HepG2 (cell line): ENCODE measurements around the gene MPC1. TPM values are rescaled to one million over a fixed set of nuclear protein-coding genes. Genes with fewer than 3 reads are reported as not detected.

Experiments
- ATAC-seq: fragments of 200-7000 bp; cut with Tn5 transposase; 3 replicates; pipeline ENCODE4 v1.9.1; 2020; ENCODE audit warnings: mild to moderate bottlenecking, moderate library complexity
- BruUV-seq: library from RNA; stranded (reverse); fragments of 400-500 nt; replicated peaks from 2 replicates; lab custom pipeline; 2021; lab: Mats Ljungman, UMichigan
- CTCF ChIA-PET: fragments of 300-600 bp; formaldehyde crosslinking; extraction: SDS; loops from one replicate; lab custom pipeline; 2021; ENCODE audit warnings: low total read pairs, inconsistent platforms, low intra/inter-chr PET ratio; lab: Yijun Ruan, JAX
- POLR2A ChIA-PET: fragments of 350-600 bp; sonication (Branson Sonifier 250); formaldehyde crosslinking; loops from one replicate; lab custom pipeline; 2020; ENCODE audit warnings: antibody characterized with exemption, inconsistent platforms; lab: Yijun Ruan, JAX
- DNase-seq: peaks from one replicate; pipeline ENCODE4 v3.0.0-alpha.2; 2015; ENCODE audit warnings: low spot score
- FAIRE-seq: peaks from 3 replicates; lab custom pipeline; 2011; peaks lifted over from hg19 to GRCh38; lab: Jason Lieb, UNC
- H2AFZ ChIP-seq: one replicate; pipeline ENCODE4 v1.6.1; 2011; ENCODE audit warnings: low read length, inconsistent platforms
- H3K27ac ChIP-seq: fragments of 300-600 bp; 3 replicates; pipeline ENCODE4 v1.8.0; 2011; ENCODE audit warnings: mixed run types, mild to moderate bottlenecking, mixed read lengths, low read length, inconsistent platforms; ENCODE audit not compliant: insufficient read depth; ENCODE audit errors: extremely low read length
- H3K27me3 ChIP-seq, 2 experiments: fragments of 200-600 bp in 1 of 2; 2 replicates in 1 of 2; 3 replicates in 1 of 2; pipeline versions ENCODE4 v1.6.0 to v1.8.0; 2011; ENCODE audit warnings: low read length in 2 of 2, mild to moderate bottlenecking in 2 of 2, moderate library complexity in 2 of 2, inconsistent platforms in 1 of 2; ENCODE audit not compliant: insufficient read depth in 2 of 2, control insufficient read depth in 1 of 2
- H3K36me3 ChIP-seq, 2 experiments: fragments of 200-600 bp in 1 of 2; replicated peaks in 1 of 2; 2 replicates in 1 of 2; 3 replicates in 1 of 2; pipeline versions ENCODE4 v1.5.1 to v1.8.0; 2011; ENCODE audit warnings: low read length in 2 of 2, inconsistent platforms in 1 of 2; ENCODE audit not compliant: insufficient read depth in 2 of 2, control insufficient read depth in 1 of 2
- H3K4me1 ChIP-seq: 2 replicates; pipeline ENCODE4 v1.5.1; 2012; ENCODE audit warnings: low read length, inconsistent platforms; ENCODE audit not compliant: insufficient read depth
- H3K4me2 ChIP-seq: 2 replicates; pipeline ENCODE4 v1.6.0; 2011; ENCODE audit warnings: low read depth, low read length, inconsistent platforms
- H3K4me3 ChIP-seq, 3 experiments: fragments of 200-600 bp in 1 of 3; sonication (generic), shearing (Covaris generic) in 1 of 3; replicated peaks in 1 of 3; 2 replicates each; pipeline ENCODE4 v1.5.1; 2011 to 2016; ENCODE audit warnings: low read length in 3 of 3, inconsistent platforms in 2 of 3, low read depth in 2 of 3, mild to moderate bottlenecking in 2 of 3, control low read depth in 1 of 3, mixed read lengths in 1 of 3; ENCODE audit not compliant: insufficient read depth in 1 of 3
- H3K79me2 ChIP-seq: one replicate; pipeline ENCODE4 v1.6.1; 2011; ENCODE audit warnings: low read length, inconsistent platforms; ENCODE audit not compliant: insufficient read depth
- H3K9ac ChIP-seq: 2 replicates; pipeline ENCODE4 v1.6.0; 2011; ENCODE audit warnings: mild to moderate bottlenecking, low read depth, low read length, inconsistent platforms; ENCODE audit not compliant: insufficient read depth
- H3K9me3 ChIP-seq: 2 replicates; pipeline ENCODE4 v1.5.1; 2012; ENCODE audit warnings: mild to moderate bottlenecking, low read length
- H4K20me1 ChIP-seq: 2 replicates; pipeline ENCODE4 v1.6.0; 2011; ENCODE audit warnings: inconsistent platforms, mild to moderate bottlenecking, low read length, moderate library complexity; ENCODE audit not compliant: insufficient read depth
- CEBPB ChIP-seq: IDR thresholded peaks from 2 replicates; pipeline ENCODE4 v1.6.1; 2011; ENCODE audit warnings: low read depth, low read length, improper control_type of control experiment, borderline replicate concordance
- FOXC1 ChIP-seq: sonication (generic); formaldehyde crosslinking; IDR thresholded peaks from 2 replicates; pipeline ENCODE4 v1.8.0; 2022; ENCODE audit warnings: mild to moderate bottlenecking, missing genetic modification reagents, borderline replicate concordance
- KDM6A ChIP-seq: IDR thresholded peaks from 2 replicates; pipeline ENCODE4 v1.6.1; 2016; ENCODE audit warnings: low read depth
- NFAT5 ChIP-seq: sonication (generic); formaldehyde crosslinking; IDR thresholded peaks from 2 replicates; pipeline ENCODE4 v1.4.0; 2020; ENCODE audit warnings: missing genetic modification reagents
- ZC3H4 ChIP-seq: sonication (generic); formaldehyde crosslinking; IDR thresholded peaks from 2 replicates; pipeline ENCODE4 v1.4.0; 2020; ENCODE audit warnings: missing genetic modification reagents, borderline replicate concordance
- ZNF20 ChIP-seq: sonication (generic); formaldehyde crosslinking; IDR thresholded peaks from 2 replicates; pipeline ENCODE4 v1.4.0; 2020; ENCODE audit warnings: mild to moderate bottlenecking, moderate library complexity, missing genetic modification reagents
- ZNF430 ChIP-seq: sonication (generic); formaldehyde crosslinking; IDR thresholded peaks from 2 replicates; pipeline ENCODE4 v1.9.0; 2021; ENCODE audit warnings: mild to moderate bottlenecking, missing genetic modification reagents
- ZNF569 ChIP-seq: sonication (generic); formaldehyde crosslinking; IDR thresholded peaks from 2 replicates; pipeline ENCODE4 v1.5.0; 2020; ENCODE audit warnings: mild to moderate bottlenecking, missing genetic modification reagents, moderate library complexity, borderline replicate concordance
- ZNF790 ChIP-seq: sonication (generic); formaldehyde crosslinking; IDR thresholded peaks from 2 replicates; pipeline ENCODE4 v1.8.0; 2022; ENCODE audit warnings: missing genetic modification reagents, mild to moderate bottlenecking, borderline replicate concordance
- WGBS: methylation state at CpG from one replicate; pipeline ENCODE4 v1.1.6; 2017; ENCODE audit warnings: low lambda C conversion rate; 5-methylcytosine and 5-hydroxymethylcytosine counted together
- in situ Hi-C: cut with HindIII; loops from 2 replicates; pipeline ENCODE4 v1.10.0; 2017; ENCODE audit warnings: low pct_unique_long_range_greater_than_20kb; ENCODE audit not compliant: extremely low pct_ligation_motif_present
- intact Hi-C: fragments of 100-400 bp; cut with micrococcal nuclease; formaldehyde crosslinking; loops from one replicate; pipeline ENCODE4 v1.10.0; 2022; ENCODE audit not compliant: unreplicated experiment
- polyA plus RNA-seq, 8 experiments: library from polyadenylated mRNA; depleted of rRNA in 3 of 8; stranded (reverse) in 7 of 8; unstranded in 1 of 8; fragments of >200 nt; fragmentation: Illumina TruSeq in 4 of 8; extraction: Trizol in 4 of 8; gene quantifications; 2 replicates each; pipeline versions ENCODE4 v1.2.1 to v1.2.3, GENCODE V29; 2011 to 2016; ENCODE audit warnings: low read depth in 4 of 8, missing spikeins in 1 of 8, mixed read lengths in 1 of 8; ENCODE audit not compliant: insufficient read depth in 1 of 8
- total RNA-seq, 5 experiments: library from RNA; depleted of rRNA; stranded (reverse); fragments of >200 nt; fragmentation: Illumina TruSeq; extraction: Trizol; gene quantifications; 2 replicates each; pipeline ENCODE4 v1.2.3, GENCODE V29; 2016; ENCODE audit warnings: low read depth in 1 of 5
- TF ChIP-seq, protein P1 (sequence below): sonication (generic); formaldehyde crosslinking; IDR thresholded peaks from 2 replicates; pipeline ENCODE4 v1.9.0; 2021; ENCODE audit warnings: missing genetic modification reagents, borderline replicate concordance
- TF ChIP-seq, protein P2 (sequence below): sonication (generic); formaldehyde crosslinking; IDR thresholded peaks from 2 replicates; pipeline ENCODE4 v1.4.0; 2020; ENCODE audit warnings: missing genetic modification reagents, mild to moderate bottlenecking, borderline replicate concordance

Gene MPC1
- total and polyA plus RNA-seq, 2 of the 13 experiments (the other 11 are each of a cell fraction or from before 2014, with no cell fraction given): 189 to 214 TPM

- no peak overlapping the region for H3K4me2 ChIP-seq
- H3K4me3 ChIP-seq: no peak overlapping the region
- TF ChIP-seq ZNF790 (no peak), ZNF20 (CRISPR knock-in tag) (no peak), ZNF569 (CRISPR knock-in tag) (no peak), ZC3H4 (CRISPR knock-in tag) (no peak), ZNF430 (CRISPR knock-in tag) (no peak), CEBPB (no peak), KDM6A (CRISPR knock-in tag) (no peak), FOXC1 (no peak), NFAT5 (CRISPR knock-in tag) (no peak)
- TF ChIP-seq, protein P1, sequence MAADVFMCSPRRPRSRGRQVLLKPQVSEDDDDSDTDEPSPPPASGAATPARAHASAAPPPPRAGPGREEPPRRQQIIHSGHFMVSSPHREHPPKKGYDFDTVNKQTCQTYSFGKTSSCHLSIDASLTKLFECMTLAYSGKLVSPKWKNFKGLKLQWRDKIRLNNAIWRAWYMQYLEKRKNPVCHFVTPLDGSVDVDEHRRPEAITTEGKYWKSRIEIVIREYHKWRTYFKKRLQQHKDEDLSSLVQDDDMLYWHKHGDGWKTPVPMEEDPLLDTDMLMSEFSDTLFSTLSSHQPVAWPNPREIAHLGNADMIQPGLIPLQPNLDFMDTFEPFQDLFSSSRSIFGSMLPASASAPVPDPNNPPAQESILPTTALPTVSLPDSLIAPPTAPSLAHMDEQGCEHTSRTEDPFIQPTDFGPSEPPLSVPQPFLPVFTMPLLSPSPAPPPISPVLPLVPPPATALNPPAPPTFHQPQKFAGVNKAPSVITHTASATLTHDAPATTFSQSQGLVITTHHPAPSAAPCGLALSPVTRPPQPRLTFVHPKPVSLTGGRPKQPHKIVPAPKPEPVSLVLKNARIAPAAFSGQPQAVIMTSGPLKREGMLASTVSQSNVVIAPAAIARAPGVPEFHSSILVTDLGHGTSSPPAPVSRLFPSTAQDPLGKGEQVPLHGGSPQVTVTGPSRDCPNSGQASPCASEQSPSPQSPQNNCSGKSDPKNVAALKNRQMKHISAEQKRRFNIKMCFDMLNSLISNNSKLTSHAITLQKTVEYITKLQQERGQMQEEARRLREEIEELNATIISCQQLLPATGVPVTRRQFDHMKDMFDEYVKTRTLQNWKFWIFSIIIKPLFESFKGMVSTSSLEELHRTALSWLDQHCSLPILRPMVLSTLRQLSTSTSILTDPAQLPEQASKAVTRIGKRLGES (CRISPR knock-in tag): no peak
- TF ChIP-seq, protein P2, sequence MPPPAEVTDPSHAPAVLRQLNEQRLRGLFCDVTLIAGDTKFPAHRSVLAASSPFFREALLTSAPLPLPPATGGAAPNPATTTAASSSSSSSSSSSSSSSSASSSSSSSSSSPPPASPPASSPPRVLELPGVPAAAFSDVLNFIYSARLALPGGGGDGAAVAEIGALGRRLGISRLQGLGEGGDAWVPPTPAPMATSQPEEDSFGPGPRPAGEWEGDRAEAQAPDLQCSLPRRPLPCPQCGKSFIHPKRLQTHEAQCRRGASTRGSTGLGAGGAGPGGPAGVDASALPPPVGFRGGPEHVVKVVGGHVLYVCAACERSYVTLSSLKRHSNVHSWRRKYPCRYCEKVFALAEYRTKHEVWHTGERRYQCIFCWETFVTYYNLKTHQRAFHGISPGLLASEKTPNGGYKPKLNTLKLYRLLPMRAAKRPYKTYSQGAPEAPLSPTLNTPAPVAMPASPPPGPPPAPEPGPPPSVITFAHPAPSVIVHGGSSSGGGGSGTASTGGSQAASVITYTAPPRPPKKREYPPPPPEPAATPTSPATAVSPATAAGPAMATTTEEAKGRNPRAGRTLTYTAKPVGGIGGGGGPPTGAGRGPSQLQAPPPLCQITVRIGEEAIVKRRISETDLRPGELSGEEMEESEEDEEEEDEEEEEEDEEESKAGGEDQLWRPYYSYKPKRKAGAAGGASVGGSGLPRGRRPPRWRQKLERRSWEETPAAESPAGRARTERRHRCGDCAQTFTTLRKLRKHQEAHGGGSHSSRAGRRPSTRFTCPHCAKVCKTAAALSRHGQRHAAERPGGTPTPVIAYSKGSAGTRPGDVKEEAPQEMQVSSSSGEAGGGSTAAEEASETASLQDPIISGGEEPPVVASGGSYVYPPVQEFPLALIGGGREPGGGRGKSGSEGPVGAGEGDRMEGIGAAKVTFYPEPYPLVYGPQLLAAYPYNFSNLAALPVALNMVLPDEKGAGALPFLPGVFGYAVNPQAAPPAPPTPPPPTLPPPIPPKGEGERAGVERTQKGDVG (CRISPR knock-in tag): no peak
- in situ Hi-C loops: no loop called here
- peaks cover 10 to 42% of the 10 kb centered on the region in 2 experiments for H3K36me3 ChIP-seq
- ChIA-PET POLR2A (no interaction called here), CTCF (no interaction called here)
- no TSS peak for BruUV-seq
- no peaks in the 10 kb centered on the region for H3K9me3 ChIP-seq
- 95% methylated on average over 2 of the region's 2 CpGs for WGBS
- DNase-seq: no peak
- H3K79me2 ChIP-seq: no peaks in the 10 kb centered on the region
- no peak overlapping the region for H3K27ac ChIP-seq
- no peak overlapping the region for H2AFZ ChIP-seq
- peaks cover 34% of the 10 kb centered on the region for H3K4me1 ChIP-seq
- intact Hi-C loops: no loop called here
- no peaks in the 10 kb centered on the region for H4K20me1 ChIP-seq
- no peak for ATAC-seq
- no peak overlapping the region for H3K9ac ChIP-seq
- no peak for FAIRE-seq
- H3K27me3 ChIP-seq: no peaks in the 10 kb centered on the region
Measured at GRCh38 chr6:166365221-166365620, 17.5 kb downstream of the MPC1 start.
